HG03521 (cell line): Measurements from ENCODE around the gene MAP4K5.

ENCODE experiments used
- ATAC-seq: cut with Tn5 transposase; IDR thresholded peaks from one replicate; pipeline ENCODE4 v1.9.1; 2021; ENCODE audit warnings: mild to moderate bottlenecking, moderate library complexity; ENCODE audit not compliant: unreplicated experiment

Gene MAP4K5

DNA sequence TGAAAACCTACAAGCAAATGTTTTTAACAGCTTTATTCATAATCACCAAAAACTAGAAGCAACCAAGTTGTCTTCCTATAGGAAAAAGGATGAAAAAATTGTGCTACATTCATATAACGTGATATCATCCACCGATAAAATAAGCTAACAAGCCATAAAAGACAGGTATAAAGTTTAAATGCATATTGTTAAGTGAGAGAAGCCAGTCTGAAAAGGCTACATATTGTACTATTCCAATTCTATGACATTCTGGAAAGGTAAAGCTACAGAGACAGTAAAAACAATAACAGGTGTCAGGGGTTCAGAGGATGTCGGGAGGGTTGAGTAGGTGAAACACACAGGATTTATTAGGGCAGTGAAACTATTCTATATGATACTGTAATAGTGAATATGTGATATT is 158.4 kb downstream of the MAP4K5 start:
- no peak for ATAC-seq

DNA sequence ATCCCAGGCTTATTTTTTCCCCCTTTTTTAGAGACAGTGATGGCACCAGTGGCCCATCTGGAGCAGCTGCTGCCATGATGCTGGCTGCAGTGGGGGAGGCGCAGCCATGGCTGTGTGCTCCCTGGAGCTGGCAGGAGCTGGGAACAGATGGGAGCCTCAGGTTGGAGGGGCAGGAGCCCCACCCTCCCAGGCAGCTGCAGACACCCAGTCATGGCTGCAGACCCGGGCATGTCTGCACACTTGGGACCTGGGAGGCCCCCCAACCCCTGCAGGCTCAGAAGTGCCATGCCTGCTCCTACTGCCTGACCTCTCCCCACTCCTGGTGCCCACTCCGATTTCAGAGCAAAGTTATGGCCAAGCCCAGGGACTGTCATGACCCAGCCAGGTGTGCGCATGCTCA is 160.8 kb downstream of the MAP4K5 start:
- ATAC-seq = no peak
